Upper lobe of left lung (tissue), 6 donors: ENCODE results near the gene HARBI1. TPM values are rescaled to one million over a fixed set of nuclear protein-coding genes. Genes with fewer than 3 reads are reported as not detected.
A peak's percentile ranks its signal among the peaks of the same experiment; 100 is the strongest.

Experiments
- ATAC-seq, 2 donors: fragments of 200-7000 bp; cut with Tn5 transposase; one replicate each; pipeline ENCODE4 v1.9.1; 2022; ENCODE audit warnings: mild to moderate bottlenecking in 2 of 2, moderate library complexity in 2 of 2; ENCODE audit not compliant: low FRiP score in 2 of 2
- DNase-seq, 2 donors: peaks; one replicate each; pipeline ENCODE4 v3.0.0-alpha.2; 2019 to 2020
- H3K27ac ChIP-seq, 4 donors: fragments of 200-600 bp; sonication (generic); one replicate each; pipeline ENCODE4 v1.5.1; 2016 to 2019
- H3K27me3 ChIP-seq, 4 donors: fragments of 200-600 bp; sonication (generic); one replicate each; pipeline ENCODE4 v1.5.1; 2017 to 2019
- H3K36me3 ChIP-seq, 4 donors: fragments of 200-600 bp; sonication (generic); one replicate each; pipeline ENCODE4 v1.5.1; 2016 to 2019
- H3K4me1 ChIP-seq, 4 donors: fragments of 200-600 bp; sonication (generic); one replicate each; pipeline ENCODE4 v1.5.1; 2018 to 2019
- H3K4me3 ChIP-seq, 4 donors: fragments of 200-600 bp; sonication (generic); one replicate each; pipeline ENCODE4 v1.5.1; 2017 to 2019; ENCODE audit warnings: mild to moderate bottlenecking in 2 of 4, moderate library complexity in 1 of 4
- H3K9me3 ChIP-seq, 4 donors: fragments of 200-600 bp; sonication (generic); one replicate each; pipeline ENCODE4 v1.5.1; 2018 to 2019
- EP300 ChIP-seq, 4 donors: sonication (generic); formaldehyde crosslinking; IDR thresholded peaks; one replicate each; pipeline ENCODE4 v1.5.1; 2017; ENCODE audit warnings: antibody characterized with exemption in 4 of 4, control low read depth in 2 of 4
- POLR2A ChIP-seq, 4 donors: fragments of 450-650 bp; IDR thresholded peaks; one replicate each; pipeline ENCODE4 v1.5.1; 2016 to 2017; ENCODE audit warnings: antibody characterized with exemption in 4 of 4, mild to moderate bottlenecking in 2 of 4
- POLR2AphosphoS5 ChIP-seq, 2 donors: sonication (generic); formaldehyde crosslinking; IDR thresholded peaks; one replicate each; pipeline ENCODE4 v1.5.1; 2017; ENCODE audit warnings: antibody characterized with exemption in 2 of 2
- WGBS, 2 donors: methylation state at CpG; one replicate each; pipeline ENCODE4 v1.1.5; 2017 to 2018; 5-methylcytosine and 5-hydroxymethylcytosine counted together
- total RNA-seq, 6 donors: library from RNA; depleted of rRNA in 4 of 6; stranded (reverse); fragments of >200 nt in 4 of 6; gene quantifications; one replicate each; pipeline versions ENCODE4 v1.1.0 to v1.2.1, GENCODE V29; 2016 to 2021
- TF ChIP-seq, protein P1 (sequence below), 6 experiments: fragments of 450-650 bp in 4 of 6; fragments of 200-600 bp in 2 of 6; sonication (generic) in 2 of 6; IDR thresholded peaks; one replicate each; pipeline ENCODE4 v1.5.1; 2016 to 2019; ENCODE audit warnings: antibody characterized with exemption in 6 of 6
- donor health status: DM: no; HTN: no; CAD: no; lungs with moderate emphysema.
- donor health status: DM: no; HTN: yes; CAD: no; lungs with severe emphysema.

Gene HARBI1
- total RNA-seq, 6 donors from 2014 or later: 1.8 to 5.5 (median 3.3) TPM

- peaks cover 32 to 97% (median 86%) of the 10 kb centered on the region in 4 donors for H3K36me3 ChIP-seq
- TF ChIP-seq, protein P1, sequence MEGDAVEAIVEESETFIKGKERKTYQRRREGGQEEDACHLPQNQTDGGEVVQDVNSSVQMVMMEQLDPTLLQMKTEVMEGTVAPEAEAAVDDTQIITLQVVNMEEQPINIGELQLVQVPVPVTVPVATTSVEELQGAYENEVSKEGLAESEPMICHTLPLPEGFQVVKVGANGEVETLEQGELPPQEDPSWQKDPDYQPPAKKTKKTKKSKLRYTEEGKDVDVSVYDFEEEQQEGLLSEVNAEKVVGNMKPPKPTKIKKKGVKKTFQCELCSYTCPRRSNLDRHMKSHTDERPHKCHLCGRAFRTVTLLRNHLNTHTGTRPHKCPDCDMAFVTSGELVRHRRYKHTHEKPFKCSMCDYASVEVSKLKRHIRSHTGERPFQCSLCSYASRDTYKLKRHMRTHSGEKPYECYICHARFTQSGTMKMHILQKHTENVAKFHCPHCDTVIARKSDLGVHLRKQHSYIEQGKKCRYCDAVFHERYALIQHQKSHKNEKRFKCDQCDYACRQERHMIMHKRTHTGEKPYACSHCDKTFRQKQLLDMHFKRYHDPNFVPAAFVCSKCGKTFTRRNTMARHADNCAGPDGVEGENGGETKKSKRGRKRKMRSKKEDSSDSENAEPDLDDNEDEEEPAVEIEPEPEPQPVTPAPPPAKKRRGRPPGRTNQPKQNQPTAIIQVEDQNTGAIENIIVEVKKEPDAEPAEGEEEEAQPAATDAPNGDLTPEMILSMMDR (IDR thresholded peaks at IDR 0.05): no peak
- TF ChIP-seq POLR2AphosphoS5 (IDR thresholded peaks at IDR 0.05) (no peak), EP300 (IDR thresholded peaks at IDR 0.05) (no peak), POLR2A (IDR thresholded peaks at IDR 0.05) (no peak)
- DNase-seq: no peak
- H3K27me3 ChIP-seq: no peaks in the 10 kb centered on the region
- no peak for ATAC-seq
- no peak overlapping the region for H3K27ac ChIP-seq
- H3K4me3 ChIP-seq: no peak overlapping the region
- no peaks in the 10 kb centered on the region for H3K9me3 ChIP-seq
- WGBS, 2 donors: 91 to 92% methylated on average over 3 of the region's 3 CpGs
- no peaks in the 10 kb centered on the region for H3K4me1 ChIP-seq
Observed at GRCh38 chr11:46657186-46657585, 40.2 kb upstream of the HARBI1 start.

DNA sequence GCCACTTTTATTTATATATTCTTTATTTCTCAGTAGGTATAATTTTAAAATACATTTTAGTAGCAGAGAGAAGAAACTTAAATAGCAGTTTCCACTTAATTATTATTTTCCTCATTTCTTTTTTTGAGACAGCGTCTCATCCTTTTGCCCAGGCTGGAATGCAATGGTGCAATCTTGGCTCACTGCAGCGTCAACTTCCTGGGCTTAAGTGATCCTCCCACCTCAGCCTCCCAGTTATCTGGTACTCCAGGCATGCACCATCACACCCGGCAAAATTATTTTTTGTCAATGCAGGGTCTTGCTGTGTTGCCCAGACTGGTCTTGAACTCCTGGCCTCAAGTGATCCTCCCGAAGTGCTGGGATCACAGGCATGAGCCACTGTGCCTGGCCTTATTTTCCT is 38.6 kb upstream of the HARBI1 start:
- Histone ChIP-seq H3K27ac (no peak overlapping the region), H3K4me1 (no peaks in the 10 kb centered on the region), H3K27me3 (no peaks in the 10 kb centered on the region), H3K4me3 (no peak overlapping the region), H3K9me3 (no peaks in the 10 kb centered on the region), H3K36me3 (peaks cover 37 to 97% (median 86%) of the 10 kb centered on the region in 4 donors)
- no peak for DNase-seq
- no peak for ATAC-seq
- WGBS, 2 donors: 93% methylated on average over 4 of the region's 4 CpGs
- TF ChIP-seq, protein P1 (IDR thresholded peaks at IDR 0.05): no peak
- TF ChIP-seq POLR2A (IDR thresholded peaks at IDR 0.05): no peak
- TF ChIP-seq POLR2AphosphoS5 (IDR thresholded peaks at IDR 0.05): no peak
- no peak for TF ChIP-seq EP300 (IDR thresholded peaks at IDR 0.05)

DNA sequence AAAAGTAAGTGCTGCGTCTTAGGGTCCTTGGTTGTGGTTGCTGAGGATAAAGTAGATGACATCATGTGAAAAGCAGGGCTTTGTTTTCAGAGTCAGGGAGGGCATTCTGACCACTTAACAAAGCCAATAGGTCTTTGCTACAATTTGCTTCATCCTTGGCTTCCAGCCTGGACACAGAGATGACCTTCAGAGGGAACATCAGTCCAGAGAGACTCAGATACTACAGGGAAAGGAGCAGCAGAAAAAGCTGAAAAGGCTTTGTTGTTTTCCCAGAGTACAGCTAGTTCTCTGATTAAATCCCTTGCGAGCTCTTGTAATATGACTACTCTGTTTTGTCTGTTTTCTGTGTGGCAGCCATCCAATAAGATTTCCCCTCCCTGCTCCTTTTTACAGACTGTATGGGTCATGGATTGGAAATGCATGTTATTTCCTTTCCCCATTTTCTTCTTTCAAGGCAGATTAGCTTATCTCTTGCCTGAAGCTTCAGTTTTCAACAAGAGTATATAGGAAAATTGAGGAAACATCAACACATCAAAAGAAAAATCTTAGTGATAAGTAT is 32.2 kb upstream of the HARBI1 start:
- no peaks in the 10 kb centered on the region for H3K27me3 ChIP-seq
- no peak for TF ChIP-seq EP300 (IDR thresholded peaks at IDR 0.05)
- TF ChIP-seq POLR2AphosphoS5 (IDR thresholded peaks at IDR 0.05): no peak
- TF ChIP-seq POLR2A (IDR thresholded peaks at IDR 0.05): no peak
- TF ChIP-seq, protein P1 (IDR thresholded peaks at IDR 0.05): no peak
- no peak overlapping the region for H3K27ac ChIP-seq
- no peaks in the 10 kb centered on the region for H3K4me1 ChIP-seq
- H3K4me3 ChIP-seq: no peak overlapping the region
- peaks cover 32 to 99% (median 70%) of the 10 kb centered on the region in 4 donors for H3K36me3 ChIP-seq
- H3K9me3 ChIP-seq: no peaks in the 10 kb centered on the region
- WGBS, 2 donors: 82 to 85% methylated on average over 2 of the region's 2 CpGs
- DNase-seq (no peak), ATAC-seq (peak; percentile 26 to 95)

- no peaks in the 10 kb centered on the region for H3K4me1 ChIP-seq
- no peak overlapping the region for H3K4me3 ChIP-seq
- no peak overlapping the region for H3K27ac ChIP-seq
- DNase-seq (no peak), ATAC-seq (no peak)
- TF ChIP-seq, protein P1 (IDR thresholded peaks at IDR 0.05): no peak
- no peak for TF ChIP-seq POLR2A (IDR thresholded peaks at IDR 0.05)
- TF ChIP-seq EP300 (IDR thresholded peaks at IDR 0.05): no peak
- TF ChIP-seq POLR2AphosphoS5 (IDR thresholded peaks at IDR 0.05): no peak
- H3K27me3 ChIP-seq: no peaks in the 10 kb centered on the region
- no peaks in the 10 kb centered on the region for H3K9me3 ChIP-seq
- H3K36me3 ChIP-seq: peaks cover 21 to 61% (median 33%) of the 10 kb centered on the region in 4 donors
Observed at GRCh38 chr11:46643986-46644385, 27.0 kb upstream of the HARBI1 start.

DNA sequence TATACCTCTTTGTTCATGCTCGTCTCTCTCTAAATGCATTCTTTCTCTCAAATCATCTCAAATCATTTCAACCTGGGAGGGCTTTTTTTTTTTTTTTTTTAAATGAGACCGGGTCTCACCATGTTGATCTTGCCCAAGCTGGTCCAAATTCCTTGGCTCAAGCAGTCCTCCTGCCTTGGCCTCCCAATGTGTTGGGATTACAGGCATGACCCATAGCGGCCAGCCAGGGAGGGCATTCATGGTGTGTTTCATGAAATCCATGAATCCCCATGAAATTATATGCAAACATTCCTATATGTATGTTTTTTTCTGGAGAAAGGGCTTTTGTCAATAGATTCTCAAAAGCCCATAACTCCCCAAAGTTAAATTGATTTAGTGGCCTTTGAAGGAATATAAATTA is 26.5 kb upstream of the HARBI1 start:
- 98 to 99% methylated on average over 3 of the region's 3 CpGs for WGBS, 2 donors
- Histone ChIP-seq H3K4me3 (no peak overlapping the region), H3K4me1 (no peaks in the 10 kb centered on the region), H3K27me3 (no peaks in the 10 kb centered on the region), H3K36me3 (peaks cover 21 to 58% (median 32%) of the 10 kb centered on the region in 4 donors), H3K9me3 (no peaks in the 10 kb centered on the region), H3K27ac (no peak overlapping the region)
- TF ChIP-seq POLR2AphosphoS5 (IDR thresholded peaks at IDR 0.05): no peak
- no peak for TF ChIP-seq POLR2A (IDR thresholded peaks at IDR 0.05)
- no peak for TF ChIP-seq EP300 (IDR thresholded peaks at IDR 0.05)
- TF ChIP-seq, protein P1 (IDR thresholded peaks at IDR 0.05): no peak
- DNase-seq: no peak
- ATAC-seq: no peak
